HG02642 (cell line): ENCODE results near the gene RPRD1B.

Experiments used
- ATAC-seq: cut with Tn5 transposase; IDR thresholded peaks from one replicate; pipeline ENCODE4 v1.9.1; 2021; ENCODE audit warnings: mild to moderate bottlenecking; ENCODE audit not compliant: unreplicated experiment, poor library complexity

RPRD1B gene

GRCh38 chr20:38034108-38034649, 633 bp downstream of the RPRD1B start:
- ATAC-seq = no peak

GRCh38 chr20:38034961-38035360, 1.4 kb downstream of the RPRD1B start:
- no peak for ATAC-seq

DNA sequence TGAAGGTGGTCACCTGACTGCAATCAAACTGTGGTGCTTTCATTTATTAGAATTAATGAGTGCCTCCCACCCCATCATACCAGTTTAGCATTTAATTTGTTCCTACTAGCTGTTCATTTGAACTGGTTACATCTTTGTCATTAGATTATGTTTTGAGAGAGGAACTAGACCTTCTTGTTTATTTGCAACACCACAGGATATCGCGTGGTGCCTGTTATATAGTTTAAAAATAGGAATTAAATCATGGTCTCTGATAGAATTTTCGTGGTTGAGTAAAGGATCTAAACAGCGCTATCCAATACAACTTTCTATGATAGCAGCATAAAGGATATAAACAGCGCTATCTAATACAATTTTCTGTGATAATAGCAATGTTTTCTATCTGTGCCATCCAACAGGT, 2.8 kb downstream of the RPRD1B start:
- ATAC-seq = no peak

- ATAC-seq = no peak
Measured at GRCh38 chr20:38040276-38040675, 6.7 kb downstream of the RPRD1B start.

- no peak for ATAC-seq
Measured at GRCh38 chr20:38043512-38044300, 10.2 kb downstream of the RPRD1B start.

GRCh38 chr20:38044685-38045084, 11.1 kb downstream of the RPRD1B start:
- no peak for ATAC-seq

- no peak for ATAC-seq
Measured at GRCh38 chr20:38046572-38046971, 13.0 kb downstream of the RPRD1B start.

- ATAC-seq = no peak
Measured at GRCh38 chr20:38049800-38050199, 16.3 kb downstream of the RPRD1B start.

- ATAC-seq = no peak
Measured at GRCh38 chr20:38050686-38051085, 17.1 kb downstream of the RPRD1B start.

DNA sequence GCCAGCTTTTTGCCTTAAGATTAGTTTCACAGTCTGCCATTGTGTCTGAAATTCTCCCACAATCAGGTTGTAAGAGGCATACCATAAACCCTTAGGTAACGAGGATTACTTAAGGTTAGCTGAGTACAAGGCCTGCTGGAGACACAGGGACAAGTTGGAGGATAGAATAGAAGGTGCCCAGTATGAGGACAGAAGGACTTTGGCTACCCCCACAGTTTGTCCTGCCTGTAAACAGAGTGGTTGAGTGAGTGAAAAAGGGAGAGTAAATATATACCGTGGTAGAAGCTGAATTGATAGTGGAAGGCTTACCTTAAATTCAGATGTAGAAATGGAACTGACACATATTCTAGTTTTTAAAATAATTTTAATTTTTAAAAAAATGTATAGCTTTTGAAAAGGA, 19.3 kb downstream of the RPRD1B start:
- no peak for ATAC-seq

DNA sequence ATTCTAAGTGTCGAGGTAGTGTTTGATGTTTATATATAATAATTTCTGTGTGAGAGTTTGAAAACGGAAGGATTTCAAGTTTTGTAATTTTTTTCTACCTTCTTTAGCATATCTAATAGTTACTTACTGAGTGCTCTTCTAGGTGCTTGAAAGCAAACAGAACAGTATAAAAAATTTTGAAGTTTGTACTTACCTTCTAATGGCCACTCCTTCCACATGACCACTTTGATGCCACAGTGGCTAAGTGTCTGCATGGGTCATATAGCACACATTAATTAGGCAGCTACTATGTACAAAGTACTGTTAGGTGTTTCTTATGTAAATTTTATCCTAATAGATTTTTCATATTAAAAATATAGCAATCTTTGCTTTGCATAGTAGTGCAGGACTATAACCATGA, 21.1 kb downstream of the RPRD1B start:
- no peak for ATAC-seq

- ATAC-seq = no peak
Measured at GRCh38 chr20:38055294-38055693, 21.7 kb downstream of the RPRD1B start.

DNA sequence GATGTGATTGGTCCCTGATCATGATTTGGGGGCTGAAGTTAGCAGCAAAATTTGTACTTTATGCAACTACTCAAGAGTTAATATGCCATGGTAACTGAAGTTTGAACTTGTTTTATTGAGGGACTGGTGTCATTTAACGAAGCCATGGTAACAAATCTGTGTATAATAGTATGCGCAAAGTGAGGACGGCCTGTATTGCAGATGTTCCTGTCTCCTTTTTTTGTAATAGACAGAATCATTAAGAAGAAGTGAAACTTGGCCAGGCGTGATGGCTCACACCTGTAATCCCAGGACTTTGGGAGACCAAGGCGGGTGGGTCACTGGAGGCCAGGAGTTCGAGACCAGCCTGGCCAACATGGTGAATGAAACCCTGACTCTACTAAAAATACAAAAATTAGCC, 22.3 kb downstream of the RPRD1B start:
- no peak for ATAC-seq

GRCh38 chr20:38057351-38057972, 23.9 kb downstream of the RPRD1B start:
- peak; percentile 69 for ATAC-seq

- no peak for ATAC-seq
Measured at GRCh38 chr20:38059832-38060231, 26.3 kb downstream of the RPRD1B start.

DNA sequence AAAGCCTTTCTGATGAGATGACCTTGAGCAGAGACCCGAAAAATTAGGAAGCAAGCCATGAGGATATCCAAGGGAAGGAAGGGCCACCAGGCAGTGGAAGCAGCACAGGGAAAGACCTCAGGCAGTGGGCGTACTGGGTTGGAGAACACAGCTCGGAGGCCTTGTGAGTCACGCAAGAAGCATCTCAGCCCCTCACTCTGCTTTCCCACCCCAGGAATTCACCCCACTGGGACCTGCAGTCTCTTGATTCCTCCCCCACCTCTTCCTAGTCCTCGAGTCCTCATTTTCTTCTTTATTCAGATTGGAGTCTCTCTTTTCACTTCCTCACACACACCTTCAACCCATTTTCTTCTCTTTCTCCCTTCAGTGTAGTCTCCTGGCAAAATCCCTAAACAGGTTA, 27.0 kb downstream of the RPRD1B start:
- no peak for ATAC-seq

DNA sequence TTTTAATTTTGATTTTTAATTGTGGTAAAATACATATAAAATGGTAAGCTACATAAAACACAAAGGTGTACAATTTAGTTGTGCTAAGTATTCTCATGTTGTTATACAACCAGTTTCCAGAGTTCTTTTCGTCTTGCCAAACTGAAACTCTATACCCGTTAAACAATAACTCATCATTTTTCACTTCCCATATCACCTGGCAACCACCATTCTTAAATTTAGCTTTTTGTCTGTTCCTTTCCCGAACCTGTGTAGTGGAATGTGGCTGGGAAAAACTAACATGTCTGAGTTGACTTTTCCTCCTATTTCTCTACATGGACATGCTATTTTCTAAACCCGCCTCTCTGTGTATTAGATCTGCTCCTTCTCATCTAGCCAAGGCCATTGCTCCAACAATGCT, 27.6 kb downstream of the RPRD1B start:
- no peak for ATAC-seq

DNA sequence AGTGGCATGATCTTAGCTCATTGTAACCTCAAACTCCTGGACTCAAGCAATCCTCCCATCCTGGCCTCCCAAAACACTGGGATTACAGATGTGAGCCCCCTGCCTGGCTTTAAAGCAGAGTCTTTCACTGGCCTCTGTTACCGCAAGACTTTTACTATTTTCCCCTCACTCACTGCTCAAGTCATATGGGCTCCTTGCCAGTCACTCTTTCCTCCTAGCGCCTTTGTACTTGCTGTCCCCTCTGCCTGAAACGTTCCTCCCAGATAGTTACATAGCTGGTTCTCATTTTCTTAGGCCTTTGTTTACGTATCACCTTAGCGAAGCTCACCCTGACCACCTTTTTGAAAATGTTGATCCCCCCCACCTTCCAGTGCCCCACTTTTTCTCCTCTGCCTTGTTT, 29.3 kb downstream of the RPRD1B start:
- no peak for ATAC-seq

- ATAC-seq = peak; percentile 51
Measured at GRCh38 chr20:38063911-38064530, 30.5 kb downstream of the RPRD1B start.

DNA sequence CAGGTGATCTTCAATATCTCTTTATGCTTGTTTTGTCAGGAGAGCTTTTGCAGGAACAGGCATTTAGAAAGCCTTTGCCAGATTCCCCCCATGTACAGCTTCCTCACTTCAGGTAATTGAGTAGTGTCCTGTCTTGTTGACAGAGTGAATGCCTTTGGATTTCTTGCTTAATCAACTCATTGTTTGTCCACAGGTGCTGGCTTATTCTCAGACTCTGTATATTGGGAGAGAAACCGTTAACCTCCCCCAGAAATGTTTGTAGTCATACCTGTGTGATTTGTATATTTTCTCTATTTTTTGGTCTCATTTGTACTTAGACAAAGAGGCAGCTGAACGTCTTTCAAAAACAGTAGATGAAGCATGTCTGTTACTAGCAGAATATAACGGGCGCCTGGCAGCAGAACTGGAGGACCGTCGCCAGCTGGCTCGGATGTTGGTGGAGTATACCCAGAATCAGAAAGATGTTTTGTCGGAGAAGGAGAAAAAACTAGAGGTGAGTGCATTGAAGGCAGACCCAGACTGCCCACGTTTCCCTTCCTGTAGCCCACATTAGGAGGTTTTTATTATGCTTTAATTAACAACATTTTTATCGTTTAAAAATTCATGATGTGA, 32.3 kb downstream of the RPRD1B start:
- no peak for ATAC-seq
